Panc1 (cell line): ENCODE measurements around the gene SLC41A3. TPM values are rescaled to one million over a fixed set of nuclear protein-coding genes. Genes with fewer than 3 reads are reported as not detected.
A peak's percentile ranks its signal among the peaks of the same experiment; 100 is the strongest.

ENCODE experiments used
- ATAC-seq: fragments of 200-7000 bp; cut with Tn5 transposase; 2 replicates; pipeline ENCODE4 v1.9.1; 2020; ENCODE audit warnings: mild to moderate bottlenecking, moderate library complexity
- BruUV-seq: library from RNA; stranded (reverse); fragments of 400-500 nt; replicated peaks from 2 replicates; lab custom pipeline; 2021; lab: Mats Ljungman, UMichigan
- CTCF ChIA-PET: fragments of 300-600 bp; sonication (Branson Sonifier 250); formaldehyde crosslinking; loops from one replicate; lab custom pipeline; 2022; ENCODE audit warnings: antibody characterized with exemption; lab: Charles Lee
- POLR2A ChIA-PET: fragments of 300-600 bp; sonication (Branson Sonifier 250); formaldehyde crosslinking; loops from one replicate; lab custom pipeline; 2022; ENCODE audit warnings: antibody characterized with exemption; lab: Charles Lee
- DNase-seq: peaks from one replicate; pipeline ENCODE4 v3.0.0-alpha.2; 2010; ENCODE audit warnings: low read depth, low spot score
- H3K27ac ChIP-seq: 2 replicates; pipeline ENCODE4 v1.5.1; 2011; ENCODE audit warnings: mild to moderate bottlenecking, low read length, inconsistent platforms
- H3K27me3 ChIP-seq: fragments of 200-500 bp; sonication (Bioruptor generic); 2 replicates; pipeline ENCODE4 v1.6.0; 2014; ENCODE audit warnings: low read length, inconsistent platforms; ENCODE audit not compliant: control insufficient read depth, insufficient read depth
- H3K36me3 ChIP-seq: fragments of 200-500 bp; sonication (Bioruptor generic); 2 replicates; pipeline ENCODE4 v1.5.1; 2014; ENCODE audit warnings: inconsistent platforms, mild to moderate bottlenecking, low read length, moderate library complexity; ENCODE audit not compliant: control insufficient read depth, insufficient read depth
- H3K4me1 ChIP-seq: 2 replicates; pipeline ENCODE4 v1.5.1; 2011; ENCODE audit warnings: inconsistent platforms, mild to moderate bottlenecking, low read length, moderate library complexity; ENCODE audit not compliant: control insufficient read depth, insufficient read depth
- H3K4me3 ChIP-seq, 2 experiments: 2 replicates each; pipeline ENCODE4 v1.5.1; 2011 to 2012; ENCODE audit warnings: low read depth in 2 of 2, low read length in 2 of 2, mild to moderate bottlenecking in 2 of 2, inconsistent platforms in 1 of 2, moderate library complexity in 1 of 2
- H3K9me3 ChIP-seq: fragments of 200-500 bp; sonication (Bioruptor generic); 2 replicates; pipeline ENCODE4 v1.5.1; 2014; ENCODE audit warnings: low read depth, mild to moderate bottlenecking, inconsistent platforms, low read length, moderate library complexity; ENCODE audit not compliant: control insufficient read depth, insufficient read depth
- POLR2AphosphoS5 ChIP-seq: IDR thresholded peaks from 2 replicates; pipeline ENCODE4 v1.6.1; 2012; ENCODE audit warnings: mild to moderate bottlenecking, low read depth, low read length, moderate library complexity
- REST ChIP-seq, 2 experiments: IDR thresholded peaks; 2 replicates each; pipeline ENCODE4 v1.6.1; 2011 to 2012; ENCODE audit warnings: low read depth in 2 of 2, control low read depth in 1 of 2, low read length in 1 of 2, mild to moderate bottlenecking in 1 of 2, moderate library complexity in 1 of 2; ENCODE audit not compliant: insufficient read depth in 1 of 2
- SIN3A ChIP-seq: IDR thresholded peaks from 2 replicates; pipeline ENCODE4 v1.6.1; 2012; ENCODE audit warnings: low read depth, mild to moderate bottlenecking, low read length, moderate library complexity, borderline replicate concordance; ENCODE audit not compliant: insufficient read depth
- TCF7L2 ChIP-seq: IDR thresholded peaks from 2 replicates; pipeline ENCODE4 v1.6.1; 2011; ENCODE audit warnings: mild to moderate bottlenecking, low read depth, low read length, inconsistent platforms
- in situ Hi-C: cut with HindIII; loops from 2 replicates; pipeline ENCODE4 v1.10.0; 2016; ENCODE audit warnings: low sequenced_read_pairs, low pct_unique_long_range_greater_than_20kb
- intact Hi-C: fragments of 100-400 bp; cut with micrococcal nuclease; formaldehyde crosslinking; loops from one replicate; pipeline ENCODE4 v1.10.0; 2022; ENCODE audit not compliant: unreplicated experiment
- total RNA-seq: library from RNA; stranded (reverse); gene quantifications from one replicate; pipeline ENCODE4 v1.2.1, GENCODE V29; 2021; ENCODE audit not compliant: unreplicated experiment

Gene SLC41A3
- total RNA-seq, 1 experiment from 2014 or later = 39.0 TPM

- POLR2A ChIA-PET = no interaction called here
- DNase-seq (no peak), ATAC-seq (no peak)
- no peaks in the 10 kb centered on the region; the same call in 1 of the 2 replicates for H3K9me3 ChIP-seq
- in situ Hi-C loops = no loop called here
- no TSS peak for BruUV-seq
- H3K4me3 ChIP-seq = no peak overlapping the region
- H3K4me1 ChIP-seq = no peaks in the 10 kb centered on the region
- no peak for TF ChIP-seq POLR2AphosphoS5
- TF ChIP-seq TCF7L2 = no peak
- TF ChIP-seq SIN3A = no peak
- intact Hi-C loops = no loop called here
- no peaks in the 10 kb centered on the region for H3K27me3 ChIP-seq
- H3K36me3 ChIP-seq = no peaks in the 10 kb centered on the region
- CTCF ChIA-PET = no interaction called here
- no peak overlapping the region for H3K27ac ChIP-seq
Observed at GRCh38 chr3:126024049-126024854, 59.7 kb downstream of the SLC41A3 start.

GRCh38 chr3:126023390-126023789, 60.5 kb downstream of the SLC41A3 start:
- no TSS peak for BruUV-seq
- ATAC-seq = no peak

More at GRCh38 chr3:126023390-126023789, 60.5 kb downstream of the SLC41A3 start:
- H3K36me3 ChIP-seq = no peaks in the 10 kb centered on the region
- intact Hi-C loops (no loop called here), in situ Hi-C loops (no loop called here)
- ChIA-PET CTCF (no interaction called here), POLR2A (interaction anchor here (0.6 kb wide), 1 partner anchor 32 kb away, joined by 4 read pairs; no protein-coding TSS in a partner anchor)
- no peaks in the 10 kb centered on the region for H3K4me1 ChIP-seq
- H3K27ac ChIP-seq = no peak overlapping the region
- no peaks in the 10 kb centered on the region for H3K27me3 ChIP-seq
- no peak overlapping the region for H3K4me3 ChIP-seq
- DNase-seq = no peak
- no peak for TF ChIP-seq POLR2AphosphoS5
- peak; percentile 62 to 83 for TF ChIP-seq REST (IDR thresholded peaks at IDR 0.05; ENCODE audit: insufficient read depth in 1 of 2, low read depth in 2 of 2, low read length in 1 of 2)
- H3K9me3 ChIP-seq = no peaks in the 10 kb centered on the region; the same call in 1 of the 2 replicates
